ENCODE measurements around the gene COL26A1. TPM values are rescaled to one million over a fixed set of nuclear protein-coding genes. Genes with fewer than 3 reads are reported as not detected.
A peak's percentile ranks its signal among the peaks of the same experiment; 100 is the strongest.
"Not testable (repeated sequence)": the region's sequence is repeated elsewhere in the genome, so short reads cannot be mapped to it uniquely, and the experiment has no call there.

COL26A1 gene
- total RNA-seq, 4 donors from 2014 or later, result not detected

DNA sequence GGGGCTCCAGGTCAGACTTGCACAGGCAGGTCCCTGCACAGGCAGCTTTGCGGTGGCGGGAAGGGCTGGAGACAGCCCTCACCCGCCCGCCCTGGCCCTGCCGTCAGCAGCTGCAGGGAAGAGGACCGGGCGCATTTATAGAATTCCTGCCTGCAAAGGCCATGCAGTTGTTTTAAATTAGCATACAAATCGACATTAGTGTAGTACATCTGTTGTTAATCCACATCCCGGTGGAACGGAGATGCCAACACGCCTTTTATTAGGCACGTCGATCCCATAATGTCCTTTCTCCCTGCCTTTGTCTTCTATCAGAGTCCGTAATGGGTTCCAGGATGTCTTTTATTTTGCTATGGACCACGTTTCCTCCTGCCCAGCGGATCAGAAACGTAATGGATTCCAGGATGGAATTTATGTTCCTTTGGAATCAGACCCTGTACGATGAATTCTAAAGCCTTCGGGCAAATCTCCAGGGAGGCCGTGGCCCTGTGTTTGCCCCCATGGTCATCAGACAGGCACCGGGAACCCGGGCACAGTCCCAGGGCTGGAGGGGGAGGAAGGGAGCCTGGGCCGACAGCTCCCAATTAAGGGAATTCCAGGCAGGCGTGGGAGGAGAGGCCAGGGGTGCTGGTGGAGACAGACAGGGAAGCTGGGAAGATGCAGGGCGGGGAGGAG is 123.9 kb downstream of the COL26A1 start:
- Histone ChIP-seq H3K27me3 (peaks cover 17% of the 10 kb centered on the region), H3K4me1 (peaks cover 0 to 5% (median 2%) of the 10 kb centered on the region in 4 donors), H3K36me3 (no peaks in the 10 kb centered on the region), H3K4me3 (no peak overlapping the region), H3K9me3 (no peaks in the 10 kb centered on the region), H3K27ac (no peak overlapping the region)
- DNase-seq, result no peak
- TF ChIP-seq CTCF (IDR thresholded peaks at IDR 0.05), result no peak
- TF ChIP-seq POLR2AphosphoS5 (IDR thresholded peaks at IDR 0.05), result no peak
- TF ChIP-seq EP300 (IDR thresholded peaks at IDR 0.05; ENCODE audit: low read depth), result no peak
- no peak for TF ChIP-seq POLR2A (IDR thresholded peaks at IDR 0.05)
- intact Hi-C loops (cut with DNase I; ENCODE audit: low total_unique reads), result no loop called here
- in situ Hi-C loops (cut with MboI; ENCODE audit: low pct_ligation_motif_present in 1 of 4, low pct_unique_long_range_greater_than_20kb in 1 of 4, low sequenced_read_pairs in 3 of 4), result no loop called here
- WGBS, 2 donors (ENCODE audit: low coverage in 1 of 2), result 71 to 75% methylated on average over 8 to 24 of the region's 25 CpGs

DNA sequence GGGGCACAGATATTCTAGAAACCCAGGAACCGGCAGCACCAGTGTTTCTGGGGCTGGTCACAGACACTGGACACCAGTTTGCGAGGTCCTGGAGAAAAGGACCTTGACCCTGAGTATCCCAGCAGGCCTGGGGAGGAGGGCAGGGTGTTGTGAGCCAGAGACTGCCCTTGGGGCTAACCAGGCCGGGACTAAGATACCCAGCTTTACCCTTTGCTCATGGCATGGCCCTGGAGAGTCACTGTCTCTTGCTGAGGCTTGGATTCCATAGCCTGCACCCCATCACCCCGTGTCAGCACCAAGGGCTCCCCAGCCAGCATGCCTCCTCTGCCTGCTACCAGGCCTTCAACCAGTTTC is 124.4 kb downstream of the COL26A1 start:
- Histone ChIP-seq H3K4me3 (no peak overlapping the region), H3K36me3 (no peaks in the 10 kb centered on the region), H3K4me1 (peaks cover 0 to 5% (median 2%) of the 10 kb centered on the region in 4 donors), H3K27me3 (peaks cover 17% of the 10 kb centered on the region), H3K27ac (no peak overlapping the region), H3K9me3 (no peaks in the 10 kb centered on the region)
- WGBS, 2 donors (ENCODE audit: low coverage in 1 of 2), result 83 to 87% methylated on average over 3 to 4 of the region's 4 CpGs
- TF ChIP-seq EP300 (IDR thresholded peaks at IDR 0.05; ENCODE audit: low read depth), result no peak
- TF ChIP-seq POLR2AphosphoS5 (IDR thresholded peaks at IDR 0.05), result no peak
- no peak for TF ChIP-seq CTCF (IDR thresholded peaks at IDR 0.05)
- TF ChIP-seq POLR2A (IDR thresholded peaks at IDR 0.05), result no peak
- intact Hi-C loops (cut with DNase I; ENCODE audit: low total_unique reads) (no loop called here), in situ Hi-C loops (cut with MboI; ENCODE audit: low pct_ligation_motif_present in 1 of 4, low pct_unique_long_range_greater_than_20kb in 1 of 4, low sequenced_read_pairs in 3 of 4) (no loop called here)
- no peak for DNase-seq

- intact Hi-C loops (cut with DNase I; ENCODE audit: low total_unique reads) (no loop called here), in situ Hi-C loops (cut with MboI; ENCODE audit: low pct_ligation_motif_present in 1 of 4, low pct_unique_long_range_greater_than_20kb in 1 of 4, low sequenced_read_pairs in 3 of 4) (no loop called here)
- no peak overlapping the region for H3K4me3 ChIP-seq
- TF ChIP-seq POLR2AphosphoS5 (IDR thresholded peaks at IDR 0.05), result no peak
- no peak for TF ChIP-seq CTCF (IDR thresholded peaks at IDR 0.05)
- 80 to 84% methylated on average over 2 to 7 of the region's 7 CpGs for WGBS, 2 donors (ENCODE audit: low coverage in 1 of 2)
- no peak overlapping the region for H3K27ac ChIP-seq
- H3K27me3 ChIP-seq, result peaks cover 17% of the 10 kb centered on the region
- DNase-seq, result no peak
- H3K9me3 ChIP-seq, result no peaks in the 10 kb centered on the region
- no peaks in the 10 kb centered on the region for H3K36me3 ChIP-seq
- H3K4me1 ChIP-seq, result peaks cover 0 to 5% (median 2%) of the 10 kb centered on the region in 4 donors
Measured at GRCh38 chr7:101487753-101488152, 125.1 kb downstream of the COL26A1 start.

DNA sequence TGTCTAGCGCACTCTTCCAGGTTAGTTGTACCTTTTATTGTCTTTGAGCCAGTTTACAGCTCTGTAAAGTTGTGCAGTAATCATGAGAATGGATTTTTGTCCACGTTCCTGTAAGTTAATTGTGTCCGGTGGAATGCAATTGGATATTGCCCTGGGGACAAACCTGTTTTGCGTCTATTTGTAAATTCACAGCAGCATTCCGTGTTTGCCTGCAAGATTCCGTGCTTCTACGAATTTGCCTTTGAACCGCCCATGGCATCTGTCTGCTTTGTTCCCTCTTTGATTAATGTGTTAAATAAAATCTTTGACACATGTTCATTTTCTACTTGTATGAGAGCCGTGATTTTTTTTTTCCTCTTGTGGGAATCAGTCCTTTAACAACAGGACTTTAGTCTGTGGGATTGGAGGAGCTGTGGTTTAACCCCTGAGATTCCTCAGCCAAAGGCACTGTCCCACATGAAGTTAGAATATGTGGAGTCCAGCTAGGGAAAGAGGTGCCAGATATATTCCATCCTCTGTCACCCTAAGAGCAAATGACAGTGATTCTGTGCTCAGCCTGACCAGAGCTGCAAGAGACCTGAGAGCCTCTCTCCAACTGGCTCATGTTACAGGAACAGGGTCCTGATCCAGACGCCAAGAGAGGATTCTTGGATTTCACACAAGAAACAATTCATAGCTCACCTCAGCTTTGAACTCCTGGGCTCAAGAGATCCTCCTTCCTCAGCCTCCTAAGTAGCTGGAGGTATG is 126.3 kb downstream of the COL26A1 start:
- in situ Hi-C loops (cut with MboI; ENCODE audit: low pct_ligation_motif_present in 1 of 4, low pct_unique_long_range_greater_than_20kb in 1 of 4, low sequenced_read_pairs in 3 of 4), result no loop called here
- DNase-seq, result peak; percentile 14
- H3K9me3 ChIP-seq, result no peaks in the 10 kb centered on the region
- no peak for TF ChIP-seq POLR2AphosphoS5 (IDR thresholded peaks at IDR 0.05)
- no peak for TF ChIP-seq EP300 (IDR thresholded peaks at IDR 0.05; ENCODE audit: low read depth)
- no peak for TF ChIP-seq CTCF (IDR thresholded peaks at IDR 0.05)
- TF ChIP-seq POLR2A (IDR thresholded peaks at IDR 0.05), result no peak
- H3K4me1 ChIP-seq, result peaks cover 0 to 5% (median 2%) of the 10 kb centered on the region in 4 donors
- intact Hi-C loops (cut with DNase I; ENCODE audit: low total_unique reads), result no loop called here
- H3K27me3 ChIP-seq, result peaks cover 17% of the 10 kb centered on the region
- H3K27ac ChIP-seq, result no peak overlapping the region
- no peaks in the 10 kb centered on the region for H3K36me3 ChIP-seq
- WGBS, 2 donors (ENCODE audit: low coverage in 1 of 2), result 30 to 39% methylated on average over 5 to 10 of the region's 10 CpGs
- no peak overlapping the region for H3K4me3 ChIP-seq

GRCh38 chr7:101490439-101490838 is 127.8 kb downstream of the COL26A1 start:
- DNase-seq; H3K27me3 ChIP-seq; H3K4me1 ChIP-seq; H3K27ac ChIP-seq; H3K4me3 ChIP-seq; intact Hi-C loops (cut with DNase I; ENCODE audit: low total_unique reads); in situ Hi-C loops (cut with MboI; ENCODE audit: low pct_ligation_motif_present in 1 of 4, low pct_unique_long_range_greater_than_20kb in 1 of 4, low sequenced_read_pairs in 3 of 4); H3K9me3 ChIP-seq; H3K36me3 ChIP-seq: not testable (repeated sequence)
- 84% methylated on average over 9 of the region's 9 CpGs; no CpG with 5 or more reads in 1 of the 2 donors for WGBS, 2 donors (ENCODE audit: low coverage in 1 of 2)

GRCh38 chr7:101491442-101491841 is 128.8 kb downstream of the COL26A1 start:
- intact Hi-C loops (cut with DNase I; ENCODE audit: low total_unique reads); H3K27me3 ChIP-seq; H3K36me3 ChIP-seq; DNase-seq; H3K27ac ChIP-seq; H3K4me1 ChIP-seq; in situ Hi-C loops (cut with MboI; ENCODE audit: low pct_ligation_motif_present in 1 of 4, low pct_unique_long_range_greater_than_20kb in 1 of 4, low sequenced_read_pairs in 3 of 4); H3K9me3 ChIP-seq; H3K4me3 ChIP-seq: not testable (repeated sequence)
- 85 to 90% methylated on average over 4 of the region's 4 CpGs for WGBS, 2 donors (ENCODE audit: low coverage in 1 of 2)

All from transverse colon (tissue), 4 donors.